ENCODE measurements around the gene CUX1. TPM values are rescaled to one million over a fixed set of nuclear protein-coding genes. Genes with fewer than 3 reads are reported as not detected.

The CUX1 gene
- total and polyA plus RNA-seq, 2 of the 13 experiments (the other 11 are each of a cell fraction or from before 2014, with no cell fraction given), result 13.7 to 14.9 TPM

GRCh38 chr7:102258073-102258748 lies 440.8 kb downstream of the CUX1 start (continued):
- TF ChIP-seq SAFB2 (CRISPR knock-in tag; IDR thresholded peaks at IDR 0.05; ENCODE audit: borderline replicate concordance, low read depth) (no peak), MNT (IDR thresholded peaks at IDR 0.05) (no peak), CBX2 (IDR thresholded peaks at IDR 0.05; ENCODE audit: low read depth, low read length) (no peak), CBX2 (CRISPR knock-in tag; IDR thresholded peaks at IDR 0.05; ENCODE audit: low read depth) (no peak), ZNF660 (CRISPR knock-in tag; IDR thresholded peaks at IDR 0.05; ENCODE audit: borderline replicate concordance, low read depth) (no peak), CBX5 (CRISPR knock-in tag; IDR thresholded peaks at IDR 0.05; ENCODE audit: borderline replicate concordance) (peak; percentile 74; the same call in 1 of the 2 replicates), STAT5B (CRISPR knock-in tag; IDR thresholded peaks at IDR 0.05) (peak; percentile 40; the same call in 1 of the 2 replicates), ARNTL (CRISPR knock-in tag; IDR thresholded peaks at IDR 0.05) (peak; percentile 71; the same call in 1 of the 2 replicates), ERF (CRISPR knock-in tag; IDR thresholded peaks at IDR 0.05) (peak; percentile 94), CREM (IDR thresholded peaks at IDR 0.05) (peak; percentile 66), CREM (CRISPR knock-in tag; IDR thresholded peaks at IDR 0.05) (no peak), NR0B2 (CRISPR knock-in tag; IDR thresholded peaks at IDR 0.05) (peak; percentile 81; the same call in 1 of the 2 replicates), NFKBIZ (CRISPR knock-in tag; IDR thresholded peaks at IDR 0.05) (peak; percentile 87), ZEB1 (IDR thresholded peaks at IDR 0.05; ENCODE audit: insufficient replicate concordance, low read depth) (no peak), MEF2D (CRISPR knock-in tag; IDR thresholded peaks at IDR 0.05) (peak; percentile 85), ZNF644 (CRISPR knock-in tag; IDR thresholded peaks at IDR 0.05; ENCODE audit: low read depth) (0 out of 2 replicates have a peak, but pooled peaks have one; percentile 8), BCL6 (CRISPR knock-in tag; IDR thresholded peaks at IDR 0.05) (peak; percentile 60), ZNF446 (CRISPR knock-in tag; IDR thresholded peaks at IDR 0.05) (no peak), ZNF24 (IDR thresholded peaks at IDR 0.05) (no peak), MTF1 (CRISPR knock-in tag; IDR thresholded peaks at IDR 0.05) (no peak), FLYWCH1 (CRISPR knock-in tag; IDR thresholded peaks at IDR 0.05) (no peak), HOXA7 (CRISPR knock-in tag; IDR thresholded peaks at IDR 0.05) (no peak), KLF13 (CRISPR knock-in tag; IDR thresholded peaks at IDR 0.05) (no peak), ZNF382 (CRISPR knock-in tag; IDR thresholded peaks at IDR 0.05; ENCODE audit: borderline replicate concordance) (no peak), ZNF629 (CRISPR knock-in tag; conservative IDR thresholded peaks at IDR 0.05) (peak; percentile 77), E2F2 (CRISPR knock-in tag; IDR thresholded peaks at IDR 0.05; ENCODE audit: borderline replicate concordance) (peak; percentile 45; the same call in 1 of the 2 replicates), ZNF850 (CRISPR knock-in tag; conservative IDR thresholded peaks at IDR 0.05) (no peak)
